ENCODE results near the gene CAPN5. TPM values are rescaled to one million over a fixed set of nuclear protein-coding genes. Genes with fewer than 3 reads are reported as not detected.

Gene CAPN5
- total RNA-seq, 1 donor from 2014 or later = 12.8 TPM

DNA sequence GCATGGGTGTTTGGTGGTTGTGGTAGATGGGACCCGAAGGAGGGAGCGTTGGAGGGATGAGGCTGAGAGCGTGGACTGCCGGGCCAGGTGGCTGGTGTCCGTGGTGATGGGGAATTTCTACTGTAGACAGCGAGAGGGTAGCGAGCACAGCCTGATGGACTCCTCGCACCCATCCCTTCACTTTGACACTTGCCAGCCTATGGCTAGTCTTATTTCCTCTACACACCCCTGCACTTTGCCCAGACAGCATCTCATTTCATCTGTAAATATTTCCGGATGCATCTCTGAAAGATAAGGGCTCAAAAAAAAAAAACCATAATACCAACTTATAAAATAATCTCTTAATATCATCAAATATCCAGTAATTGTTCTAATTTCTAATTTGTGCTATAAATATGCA, 41.7 kb downstream of the CAPN5 start:
- Mint-ChIP-seq H3K36me3 (ENCODE audit: unreplicated experiment) (peaks cover under 1% of the 10 kb centered on the region), H3K4me1 (ENCODE audit: unreplicated experiment) (peaks cover 39% of the 10 kb centered on the region), H3K4me3 (ENCODE audit: unreplicated experiment) (no peak overlapping the region), H3K27me3 (ENCODE audit: unreplicated experiment) (no peaks in the 10 kb centered on the region), H3K9me3 (ENCODE audit: unreplicated experiment) (no peaks in the 10 kb centered on the region), H3K27ac (ENCODE audit: unreplicated experiment) (no peak overlapping the region)
- no peak for DNase-seq (ENCODE audit: extremely low spot score, unreplicated experiment)
- TF ChIP-seq, protein P1, sequence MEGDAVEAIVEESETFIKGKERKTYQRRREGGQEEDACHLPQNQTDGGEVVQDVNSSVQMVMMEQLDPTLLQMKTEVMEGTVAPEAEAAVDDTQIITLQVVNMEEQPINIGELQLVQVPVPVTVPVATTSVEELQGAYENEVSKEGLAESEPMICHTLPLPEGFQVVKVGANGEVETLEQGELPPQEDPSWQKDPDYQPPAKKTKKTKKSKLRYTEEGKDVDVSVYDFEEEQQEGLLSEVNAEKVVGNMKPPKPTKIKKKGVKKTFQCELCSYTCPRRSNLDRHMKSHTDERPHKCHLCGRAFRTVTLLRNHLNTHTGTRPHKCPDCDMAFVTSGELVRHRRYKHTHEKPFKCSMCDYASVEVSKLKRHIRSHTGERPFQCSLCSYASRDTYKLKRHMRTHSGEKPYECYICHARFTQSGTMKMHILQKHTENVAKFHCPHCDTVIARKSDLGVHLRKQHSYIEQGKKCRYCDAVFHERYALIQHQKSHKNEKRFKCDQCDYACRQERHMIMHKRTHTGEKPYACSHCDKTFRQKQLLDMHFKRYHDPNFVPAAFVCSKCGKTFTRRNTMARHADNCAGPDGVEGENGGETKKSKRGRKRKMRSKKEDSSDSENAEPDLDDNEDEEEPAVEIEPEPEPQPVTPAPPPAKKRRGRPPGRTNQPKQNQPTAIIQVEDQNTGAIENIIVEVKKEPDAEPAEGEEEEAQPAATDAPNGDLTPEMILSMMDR (IDR thresholded peaks at IDR 0.05) = no peak

DNA sequence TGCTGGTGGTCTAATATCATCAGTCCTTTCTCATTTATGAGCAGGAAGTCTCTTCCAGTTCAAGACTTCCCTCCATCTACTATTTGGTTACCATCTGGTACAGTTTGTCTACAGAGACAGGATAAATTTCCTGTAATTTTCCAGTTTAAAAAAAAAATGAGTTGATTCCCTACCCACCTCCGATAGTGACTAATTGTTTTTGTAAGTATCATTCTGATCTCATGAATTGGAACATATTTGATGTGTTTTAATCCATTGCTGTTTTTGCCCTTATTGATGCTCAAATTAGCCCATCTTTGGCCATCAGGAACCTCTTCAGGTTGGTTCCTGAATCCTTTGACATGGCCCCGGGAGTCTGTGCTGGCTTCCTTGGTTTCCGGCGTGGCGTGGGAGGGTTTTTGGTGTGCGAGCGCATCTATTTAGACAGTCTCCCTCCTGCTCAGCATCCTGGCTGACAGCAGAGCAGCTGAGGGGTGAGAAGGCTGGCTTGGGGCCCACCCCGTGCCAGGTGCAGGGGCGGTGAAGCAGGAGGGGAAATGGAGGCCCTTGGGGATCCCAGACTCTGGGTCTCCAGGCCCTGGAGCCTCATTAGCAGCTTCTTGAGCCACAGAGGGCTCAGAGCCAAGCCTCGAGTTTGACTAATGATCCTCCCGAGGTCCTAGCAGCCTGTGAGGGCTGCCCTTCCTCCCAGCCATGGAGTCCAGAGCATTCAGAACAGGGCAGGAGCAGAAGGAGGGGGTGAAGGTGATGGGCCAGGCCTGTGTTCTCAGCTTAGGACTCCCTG, 42.7 kb downstream of the CAPN5 start:
- peaks cover 40% of the 10 kb centered on the region for H3K4me1 Mint-ChIP-seq (ENCODE audit: unreplicated experiment)
- H3K27ac Mint-ChIP-seq (ENCODE audit: unreplicated experiment) = no peak overlapping the region
- H3K36me3 Mint-ChIP-seq (ENCODE audit: unreplicated experiment) = no peaks in the 10 kb centered on the region
- no peaks in the 10 kb centered on the region for H3K9me3 Mint-ChIP-seq (ENCODE audit: unreplicated experiment)
- no peak overlapping the region for H3K4me3 Mint-ChIP-seq (ENCODE audit: unreplicated experiment)
- TF ChIP-seq, protein P1 (IDR thresholded peaks at IDR 0.05) = no peak
- H3K27me3 Mint-ChIP-seq (ENCODE audit: unreplicated experiment) = no peaks in the 10 kb centered on the region
- DNase-seq (ENCODE audit: extremely low spot score, unreplicated experiment) = no peak

DNA sequence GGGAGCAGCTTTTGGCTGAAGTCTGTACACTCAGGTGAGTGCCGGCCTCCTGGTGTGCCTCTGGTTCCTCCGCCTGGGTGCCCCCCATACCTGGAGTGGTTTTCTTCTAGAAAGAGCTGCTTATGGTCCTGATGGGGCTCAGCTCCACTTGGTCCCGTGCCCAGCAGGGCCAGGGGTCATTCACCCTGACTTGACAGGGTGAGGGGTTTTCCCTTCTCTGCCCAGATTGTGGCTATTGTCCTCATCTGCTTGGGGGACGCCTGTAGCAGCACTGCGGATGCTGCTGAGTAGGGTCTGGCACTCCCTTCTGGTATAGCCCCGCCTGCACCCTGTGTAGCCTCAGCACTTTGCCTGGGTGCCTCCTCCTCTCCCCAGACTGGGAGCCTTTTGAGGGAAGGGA, 44.1 kb downstream of the CAPN5 start:
- H3K4me3 Mint-ChIP-seq (ENCODE audit: unreplicated experiment) = no peak overlapping the region
- H3K27me3 Mint-ChIP-seq (ENCODE audit: unreplicated experiment) = no peaks in the 10 kb centered on the region
- no peak overlapping the region for H3K27ac Mint-ChIP-seq (ENCODE audit: unreplicated experiment)
- H3K9me3 Mint-ChIP-seq (ENCODE audit: unreplicated experiment) = no peaks in the 10 kb centered on the region
- DNase-seq (ENCODE audit: extremely low spot score, unreplicated experiment) = no peak
- TF ChIP-seq, protein P1 (IDR thresholded peaks at IDR 0.05) = no peak
- H3K36me3 Mint-ChIP-seq (ENCODE audit: unreplicated experiment) = no peaks in the 10 kb centered on the region
- H3K4me1 Mint-ChIP-seq (ENCODE audit: unreplicated experiment) = peaks cover 38% of the 10 kb centered on the region

DNA sequence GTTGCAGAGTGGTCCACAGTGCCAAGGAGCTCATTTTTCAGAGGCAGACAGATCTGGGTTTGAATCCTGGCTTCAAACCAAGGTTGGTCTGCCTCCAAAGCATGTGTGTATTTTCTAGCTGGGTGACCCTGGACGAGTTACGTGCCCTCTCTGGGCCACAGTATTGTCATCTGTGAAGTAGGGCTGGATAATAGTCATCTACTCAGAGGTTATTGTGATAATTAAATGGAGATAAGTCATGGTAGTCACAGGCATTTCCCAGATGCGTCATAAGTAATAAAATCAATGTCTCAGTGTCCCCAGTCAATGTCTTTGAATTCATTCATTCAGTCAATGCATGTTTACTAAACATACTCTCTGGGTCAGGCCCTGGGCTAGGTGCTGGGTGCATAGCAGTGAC, 44.5 kb downstream of the CAPN5 start:
- H3K27ac Mint-ChIP-seq (ENCODE audit: unreplicated experiment) = no peak overlapping the region
- H3K4me3 Mint-ChIP-seq (ENCODE audit: unreplicated experiment) = no peak overlapping the region
- H3K36me3 Mint-ChIP-seq (ENCODE audit: unreplicated experiment) = no peaks in the 10 kb centered on the region
- peaks cover 37% of the 10 kb centered on the region for H3K4me1 Mint-ChIP-seq (ENCODE audit: unreplicated experiment)
- DNase-seq (ENCODE audit: extremely low spot score, unreplicated experiment) = no peak
- H3K27me3 Mint-ChIP-seq (ENCODE audit: unreplicated experiment) = no peaks in the 10 kb centered on the region
- TF ChIP-seq, protein P1 (IDR thresholded peaks at IDR 0.05) = no peak
- H3K9me3 Mint-ChIP-seq (ENCODE audit: unreplicated experiment) = no peaks in the 10 kb centered on the region

DNA sequence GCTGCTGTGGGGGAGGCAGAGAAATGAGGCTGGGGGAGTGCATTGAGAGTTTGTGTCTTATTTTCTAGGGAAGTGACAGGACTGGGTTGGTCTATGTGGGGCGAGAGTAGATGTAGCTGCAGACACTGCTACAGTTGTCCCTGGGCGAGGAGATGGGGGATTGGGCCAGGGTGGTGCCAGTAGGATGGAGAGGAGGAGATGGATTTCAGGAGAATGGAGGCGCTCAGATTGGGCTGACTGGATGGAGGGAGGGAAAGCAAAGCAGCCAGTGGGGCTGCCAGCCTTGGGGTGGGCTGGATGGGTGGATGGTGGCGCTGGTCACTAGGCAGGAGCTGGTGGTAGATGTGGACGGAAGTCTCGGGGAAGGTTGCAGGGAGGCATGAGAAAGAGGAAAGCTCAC, 45.2 kb downstream of the CAPN5 start:
- Mint-ChIP-seq H3K27me3 (ENCODE audit: unreplicated experiment) (no peaks in the 10 kb centered on the region), H3K36me3 (ENCODE audit: unreplicated experiment) (no peaks in the 10 kb centered on the region), H3K9me3 (ENCODE audit: unreplicated experiment) (no peaks in the 10 kb centered on the region), H3K27ac (ENCODE audit: unreplicated experiment) (no peak overlapping the region), H3K4me3 (ENCODE audit: unreplicated experiment) (no peak overlapping the region), H3K4me1 (ENCODE audit: unreplicated experiment) (peaks cover 36% of the 10 kb centered on the region)
- no peak for DNase-seq (ENCODE audit: extremely low spot score, unreplicated experiment)
- TF ChIP-seq, protein P1 (IDR thresholded peaks at IDR 0.05) = no peak

All from osteocyte (in vitro differentiated cells).